ENCODE data around the gene MGAT5. TPM values are rescaled to one million over a fixed set of nuclear protein-coding genes. Genes with fewer than 3 reads are reported as not detected.

Gene MGAT5
- total RNA-seq, 1 experiment from 2014 or later: 34.0 TPM

GRCh38 chr2:134207589-134208209, 46.2 kb upstream of the MGAT5 start:
- DNase-seq (ENCODE audit: low read depth, low spot score): peak; percentile 47
- Histone ChIP-seq H2AFZ (ENCODE audit: low read depth, low read length, poor library complexity, severe bottlenecking) (no peak overlapping the region), H3K9me2 (ENCODE audit: insufficient read depth) (no peaks in the 10 kb centered on the region), H3K27me3 (ENCODE audit: insufficient read depth, low read length) (no peaks in the 10 kb centered on the region), H3K4me1 (ENCODE audit: control insufficient read depth in 1 of 2, insufficient read depth in 2 of 2, low read length in 2 of 2) (no peaks in the 10 kb centered on the region), H3K79me2 (ENCODE audit: insufficient read depth, low read length) (no peaks in the 10 kb centered on the region), H3K9ac (ENCODE audit: low read length) (no peak overlapping the region), H3K9me3 (ENCODE audit: control insufficient read depth in 1 of 2, insufficient read depth in 1 of 2, low read depth in 1 of 2, low read length in 2 of 2) (no peaks in the 10 kb centered on the region), H3K4me3 (replicated peaks in 1 of 2; ENCODE audit: low read depth in 1 of 2, low read length in 2 of 2) (no peak overlapping the region), H3K36me3 (ENCODE audit: control insufficient read depth in 1 of 2, insufficient read depth in 2 of 2, low read length in 2 of 2) (no peaks in the 10 kb centered on the region), H3K27ac (ENCODE audit: low read depth, low read length) (no peak overlapping the region), H4K20me1 (ENCODE audit: insufficient read depth) (no peaks in the 10 kb centered on the region), H3K4me2 (ENCODE audit: low read length) (no peak overlapping the region)
- intact Hi-C loops (cut with micrococcal nuclease): loop anchor here (5.0 kb wide), 2 partner anchors 90 to 320 kb away; no protein-coding TSS in a partner anchor
- ChIA-PET RAD21 (ENCODE audit: low non-redundant PET in 1 of 2, low total read pairs in 2 of 2, uncharacterized antibody in 2 of 2, unreplicated experiment in 2 of 2) (interaction anchor here (0.7 to 3.4 kb wide), 4 partner anchors 89 to 321 kb away, joined by 3 to 23 read pairs (median 8); no protein-coding TSS in a partner anchor), CTCF (interaction anchor here (1.0 to 4.4 kb wide), 5 partner anchors 10 to 321 kb away, joined by 3 to 43 read pairs (median 4); no protein-coding TSS in a partner anchor), POLR2A (interaction anchor here (1.0 kb wide), 1 partner anchor 89 kb away, joined by 3 read pairs; no protein-coding TSS in a partner anchor)
- TF ChIP-seq FOSL1 (IDR thresholded peaks at IDR 0.05; ENCODE audit: low read depth): no peak
- TF ChIP-seq POLR2A (IDR thresholded peaks at IDR 0.05; ENCODE audit: borderline replicate concordance, extremely low read depth, insufficient read depth, insufficient read length): no peak
- no peak for TF ChIP-seq ZFX (IDR thresholded peaks at IDR 0.05)
- TF ChIP-seq EGR1 (IDR thresholded peaks at IDR 0.05; ENCODE audit: low read depth): no peak
- TF ChIP-seq MAX (IDR thresholded peaks at IDR 0.05): no peak
- TF ChIP-seq SIN3A (IDR thresholded peaks at IDR 0.05; ENCODE audit: low read depth): no peak
- TF ChIP-seq YY1 (IDR thresholded peaks at IDR 0.05; ENCODE audit: extremely low read depth, insufficient replicate concordance, low read depth, low read length): no peak
- TF ChIP-seq RAD21 (IDR thresholded peaks at IDR 0.05; ENCODE audit: low read depth): peak; percentile 86
- TF ChIP-seq ZNF274 (IDR thresholded peaks at IDR 0.05; ENCODE audit: low read depth, low read length): no peak
- TF ChIP-seq ELF1 (IDR thresholded peaks at IDR 0.05; ENCODE audit: borderline replicate concordance, low read depth): no peak
- TF ChIP-seq CTCF (IDR thresholded peaks at IDR 0.05 in 2 of 3, conservative IDR thresholded peaks at IDR 0.05 in 1 of 3; ENCODE audit: borderline replicate concordance in 1 of 3, insufficient read depth in 1 of 3, low read depth in 2 of 3, low read length in 2 of 3): peak; percentile 78 to 87 (median 85)
- TF ChIP-seq EZH2 (IDR thresholded peaks at IDR 0.05): no peak
- no peak for TF ChIP-seq CEBPB (IDR thresholded peaks at IDR 0.05; ENCODE audit: low read depth)
- no peak for TF ChIP-seq JUND (IDR thresholded peaks at IDR 0.05)
- no peak for TF ChIP-seq TCF7L2 (IDR thresholded peaks at IDR 0.05; ENCODE audit: borderline replicate concordance, extremely low read depth, insufficient read depth, insufficient read length)
- BruUV-seq (replicated peaks): no TSS peak
- peak; percentile 99 for ATAC-seq

Data from HCT116 (cell line).